B cell (primary cell): ENCODE results near the gene AMD1.

Experiments used
- EZH2 ChIP-seq: IDR thresholded peaks from 2 replicates; pipeline ENCODE4 v1.6.1; 2012; ENCODE audit warnings: borderline replicate concordance, low read depth, mild to moderate bottlenecking, moderate library complexity, low read length; ENCODE audit not compliant: insufficient read depth, poor library complexity, severe bottlenecking
- TF ChIP-seq, protein P1 (sequence below): fragments of 200-600 bp; IDR thresholded peaks from one replicate; pipeline ENCODE4 v1.8.0; 2022; ENCODE audit warnings: antibody characterized with exemption, mild to moderate bottlenecking

DNA sequence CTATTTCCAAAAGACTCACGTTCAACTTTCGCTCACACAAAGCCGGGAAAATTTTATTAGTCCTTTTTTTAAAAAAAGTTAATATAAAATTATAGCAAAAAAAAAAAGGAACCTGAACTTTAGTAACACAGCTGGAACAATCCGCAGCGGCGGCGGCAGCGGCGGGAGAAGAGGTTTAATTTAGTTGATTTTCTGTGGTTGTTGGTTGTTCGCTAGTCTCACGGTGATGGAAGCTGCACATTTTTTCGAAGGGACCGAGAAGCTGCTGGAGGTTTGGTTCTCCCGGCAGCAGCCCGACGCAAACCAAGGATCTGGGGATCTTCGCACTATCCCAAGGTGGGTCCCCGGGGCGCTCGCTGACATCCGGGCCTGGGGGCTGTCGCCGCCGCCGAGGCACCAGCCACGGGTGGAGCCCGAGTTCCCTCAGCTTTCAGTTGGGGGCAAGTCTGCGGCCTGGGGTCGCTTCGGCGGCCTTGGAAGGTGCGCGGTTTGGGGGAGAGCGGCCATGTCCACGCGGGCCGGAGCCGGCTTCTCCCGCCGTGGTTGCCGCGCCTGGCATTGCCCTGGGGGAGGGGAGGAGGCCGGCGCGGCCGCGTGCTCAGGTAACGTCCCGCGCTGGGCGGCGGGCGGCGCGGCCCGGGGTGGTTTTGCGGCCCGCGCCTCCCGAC, 429 bp downstream of the AMD1 start:
- TF ChIP-seq EZH2: no peak
- TF ChIP-seq, protein P1, sequence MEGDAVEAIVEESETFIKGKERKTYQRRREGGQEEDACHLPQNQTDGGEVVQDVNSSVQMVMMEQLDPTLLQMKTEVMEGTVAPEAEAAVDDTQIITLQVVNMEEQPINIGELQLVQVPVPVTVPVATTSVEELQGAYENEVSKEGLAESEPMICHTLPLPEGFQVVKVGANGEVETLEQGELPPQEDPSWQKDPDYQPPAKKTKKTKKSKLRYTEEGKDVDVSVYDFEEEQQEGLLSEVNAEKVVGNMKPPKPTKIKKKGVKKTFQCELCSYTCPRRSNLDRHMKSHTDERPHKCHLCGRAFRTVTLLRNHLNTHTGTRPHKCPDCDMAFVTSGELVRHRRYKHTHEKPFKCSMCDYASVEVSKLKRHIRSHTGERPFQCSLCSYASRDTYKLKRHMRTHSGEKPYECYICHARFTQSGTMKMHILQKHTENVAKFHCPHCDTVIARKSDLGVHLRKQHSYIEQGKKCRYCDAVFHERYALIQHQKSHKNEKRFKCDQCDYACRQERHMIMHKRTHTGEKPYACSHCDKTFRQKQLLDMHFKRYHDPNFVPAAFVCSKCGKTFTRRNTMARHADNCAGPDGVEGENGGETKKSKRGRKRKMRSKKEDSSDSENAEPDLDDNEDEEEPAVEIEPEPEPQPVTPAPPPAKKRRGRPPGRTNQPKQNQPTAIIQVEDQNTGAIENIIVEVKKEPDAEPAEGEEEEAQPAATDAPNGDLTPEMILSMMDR: no peak
